HepG2 (cell line): ENCODE measurements around the gene CTNNBL1. TPM values are rescaled to one million over a fixed set of nuclear protein-coding genes. Genes with fewer than 3 reads are reported as not detected.

ENCODE experiments used
- BRCA1 ChIP-seq: sonication (generic); formaldehyde crosslinking; IDR thresholded peaks from 2 replicates; pipeline ENCODE4 v1.4.0; 2020; ENCODE audit warnings: missing genetic modification reagents
- CBX2 ChIP-seq, 2 experiments: fragments of 200-600 bp in 1 of 2; sonication (generic); formaldehyde crosslinking in 1 of 2; IDR thresholded peaks; 2 replicates each; pipeline versions ENCODE4 v1.7.0 to v1.8.1; 2018 to 2022; ENCODE audit warnings: low read depth in 2 of 2, low read length in 1 of 2, mild to moderate bottlenecking in 1 of 2, missing genetic modification reagents in 1 of 2
- CENPBD1 ChIP-seq: sonication (generic); formaldehyde crosslinking; IDR thresholded peaks from 2 replicates; pipeline ENCODE4 v1.8.0; 2022; ENCODE audit warnings: missing genetic modification reagents, low read depth, mild to moderate bottlenecking, borderline replicate concordance
- MZF1 ChIP-seq: sonication (generic); formaldehyde crosslinking; IDR thresholded peaks from 2 replicates; pipeline ENCODE4 v1.8.1; 2023; ENCODE audit warnings: mild to moderate bottlenecking, missing genetic modification reagents, borderline replicate concordance
- NFKB2 ChIP-seq: sonication (generic); formaldehyde crosslinking; IDR thresholded peaks from 2 replicates; pipeline ENCODE4 v1.4.0; 2020; ENCODE audit warnings: missing genetic modification reagents, borderline replicate concordance
- NFRKB ChIP-seq: fragments of 450-650 bp; IDR thresholded peaks from 2 replicates; pipeline ENCODE4 v1.6.1; 2017
- PCBP2 ChIP-seq: fragments of 200-400 bp; formaldehyde crosslinking; optimal IDR thresholded peaks from 2 replicates; pipeline ENCODE3; 2018; ENCODE audit warnings: low read length, low read depth; ENCODE audit not compliant: poor library complexity, severe bottlenecking
- PITX1 ChIP-seq: sonication (generic); formaldehyde crosslinking; IDR thresholded peaks from 2 replicates; pipeline ENCODE4 v1.5.1; 2020; ENCODE audit warnings: mild to moderate bottlenecking, missing genetic modification reagents
- REPIN1 ChIP-seq: sonication (generic); formaldehyde crosslinking; IDR thresholded peaks from 2 replicates; pipeline ENCODE4 v1.8.0; 2022; ENCODE audit warnings: missing genetic modification reagents, low read depth, mild to moderate bottlenecking, borderline replicate concordance
- SIN3A ChIP-seq: IDR thresholded peaks from 2 replicates; pipeline ENCODE4 v1.6.1; 2011; ENCODE audit warnings: low read depth, mild to moderate bottlenecking, control low read depth, low read length, borderline replicate concordance
- SNRNP70 ChIP-seq: fragments of 200-400 bp; formaldehyde crosslinking; IDR thresholded peaks from 2 replicates; pipeline ENCODE4 v1.6.1; 2017; ENCODE audit warnings: mild to moderate bottlenecking, low read depth, low read length, moderate library complexity
- TCF7L2 ChIP-seq: IDR thresholded peaks from 2 replicates; pipeline ENCODE4 v1.6.1; 2011; ENCODE audit warnings: mild to moderate bottlenecking, low read depth, low read length, moderate library complexity
- TFDP1 ChIP-seq: IDR thresholded peaks from 2 replicates; pipeline ENCODE4 v1.6.1; 2016; ENCODE audit warnings: missing compliant biosample characterization, missing genetic modification reagents, borderline replicate concordance
- TP53 ChIP-seq: sonication (generic); formaldehyde crosslinking; conservative IDR thresholded peaks from 2 replicates; pipeline ENCODE4 v1.4.0; 2020; ENCODE audit warnings: missing genetic modification reagents
- ZBTB3 ChIP-seq: sonication (generic); formaldehyde crosslinking; IDR thresholded peaks from 2 replicates; pipeline ENCODE4 v1.4.0; 2020; ENCODE audit warnings: low read depth, mild to moderate bottlenecking, moderate library complexity, missing genetic modification reagents, borderline replicate concordance
- ZBTB4 ChIP-seq: sonication (generic); formaldehyde crosslinking; IDR thresholded peaks from 2 replicates; pipeline ENCODE4 v1.4.0; 2020; ENCODE audit warnings: missing genetic modification reagents, mild to moderate bottlenecking, borderline replicate concordance
- ZBTB49 ChIP-seq: sonication (generic); formaldehyde crosslinking; IDR thresholded peaks from 2 replicates; pipeline ENCODE4 v1.4.0; 2020; ENCODE audit warnings: missing genetic modification reagents, borderline replicate concordance
- ZNF382 ChIP-seq: sonication (generic); formaldehyde crosslinking; IDR thresholded peaks from 2 replicates; pipeline ENCODE4 v1.5.0; 2020; ENCODE audit warnings: missing genetic modification reagents, mild to moderate bottlenecking, borderline replicate concordance
- ZNF558 ChIP-seq: sonication (generic); formaldehyde crosslinking; IDR thresholded peaks from 2 replicates; pipeline ENCODE4 v1.9.0; 2022; ENCODE audit warnings: mild to moderate bottlenecking, missing genetic modification reagents, borderline replicate concordance
- ZNF879 ChIP-seq: sonication (generic); formaldehyde crosslinking; IDR thresholded peaks from 2 replicates; pipeline ENCODE4 v1.8.1; 2023; ENCODE audit warnings: missing genetic modification reagents
- polyA plus RNA-seq, 8 experiments: library from polyadenylated mRNA; depleted of rRNA in 3 of 8; stranded (reverse) in 7 of 8; unstranded in 1 of 8; fragments of >200 nt; fragmentation: Illumina TruSeq in 4 of 8; extraction: Trizol in 4 of 8; gene quantifications; 2 replicates each; pipeline versions ENCODE4 v1.2.1 to v1.2.3, GENCODE V29; 2011 to 2016; ENCODE audit warnings: low read depth in 4 of 8, missing spikeins in 1 of 8, mixed read lengths in 1 of 8; ENCODE audit not compliant: insufficient read depth in 1 of 8
- total RNA-seq, 5 experiments: library from RNA; depleted of rRNA; stranded (reverse); fragments of >200 nt; fragmentation: Illumina TruSeq; extraction: Trizol; gene quantifications; 2 replicates each; pipeline ENCODE4 v1.2.3, GENCODE V29; 2016; ENCODE audit warnings: low read depth in 1 of 5

CTNNBL1 gene
- total and polyA plus RNA-seq, 2 of the 13 experiments (the other 11 are each of a cell fraction or from before 2014, with no cell fraction given), result 49.3 to 94.6 TPM

- TF ChIP-seq ZBTB49 (CRISPR knock-in tag) (no peak), NFKB2 (CRISPR knock-in tag) (peak; percentile 50; the same call in 1 of the 2 replicates), CBX2 (IDR thresholded peaks at IDR 0.05; ENCODE audit: low read depth, low read length) (no peak), CBX2 (CRISPR knock-in tag; IDR thresholded peaks at IDR 0.05; ENCODE audit: low read depth) (no peak), TCF7L2 (no peak), ZNF558 (CRISPR knock-in tag) (no peak; the same call in 1 of the 2 replicates), PITX1 (peak; percentile 41; the same call in 1 of the 2 replicates), NFRKB (no peak), TP53 (CRISPR knock-in tag) (no peak), SNRNP70 (no peak), ZNF382 (CRISPR knock-in tag) (no peak), PCBP2 (no peak), TFDP1 (CRISPR knock-in tag) (no peak), MZF1 (CRISPR knock-in tag) (peak; percentile 84; the same call in 1 of the 2 replicates), ZBTB4 (CRISPR knock-in tag) (0 out of 2 replicates have a peak, but pooled peaks have one; percentile 36), REPIN1 (CRISPR knock-in tag) (no peak; the same call in 1 of the 2 replicates), ZNF879 (CRISPR knock-in tag) (no peak), CENPBD1 (CRISPR knock-in tag) (no peak), BRCA1 (CRISPR knock-in tag) (no peak), SIN3A (no peak), ZBTB3 (CRISPR knock-in tag) (no peak)
These were observed 221.0 kb downstream of the CTNNBL1 start (continued) for GRCh38 chr20:37914672-37915433.
